NCI-H2029 treated with DMSO at 0.1 percent for 48 hours (cell line): Measurements from ENCODE around the gene SORBS2.
"Not testable (repeated sequence)": the region's sequence is repeated elsewhere in the genome, so short reads cannot be mapped to it uniquely, and the experiment has no call there.

Experiments
- DNase-seq: peaks from one replicate; lab custom pipeline; 2025; lab: John Stamatoyannopoulos, UW

The SORBS2 gene

GRCh38 chr4:185736882-185737281 lies 75.1 kb downstream of the SORBS2 start:
- no peak for DNase-seq

DNA sequence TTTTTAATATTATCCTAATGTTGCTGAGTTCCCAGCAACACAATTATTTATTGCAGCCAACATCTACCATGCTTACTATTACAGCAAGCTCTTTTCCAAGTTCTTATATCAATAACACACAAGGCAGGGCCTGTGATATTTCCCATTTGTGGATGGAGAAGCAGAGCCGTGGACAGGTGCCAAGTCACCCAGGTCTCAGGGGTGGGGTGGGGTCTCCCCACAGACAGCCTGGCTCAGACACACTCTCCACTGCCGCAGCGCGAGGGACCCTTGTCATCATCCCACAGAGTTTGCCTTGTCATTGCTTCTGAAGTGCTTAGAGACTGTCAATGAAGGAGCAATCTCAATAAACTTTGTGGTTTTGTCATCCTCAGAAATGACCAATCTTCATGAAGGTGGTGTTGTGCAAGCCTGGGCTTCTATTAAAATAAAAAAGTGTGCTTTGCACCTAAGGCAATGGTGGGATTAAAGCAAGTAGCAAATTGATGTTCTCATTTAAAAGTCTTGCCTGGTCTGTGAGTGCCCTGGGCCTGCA lies 76.1 kb downstream of the SORBS2 start:
- no peak for DNase-seq

GRCh38 chr4:185734930-185735329 lies 77.1 kb downstream of the SORBS2 start:
- no peak for DNase-seq

- DNase-seq = no peak
Measured at GRCh38 chr4:185734214-185734613, 77.8 kb downstream of the SORBS2 start.

DNA sequence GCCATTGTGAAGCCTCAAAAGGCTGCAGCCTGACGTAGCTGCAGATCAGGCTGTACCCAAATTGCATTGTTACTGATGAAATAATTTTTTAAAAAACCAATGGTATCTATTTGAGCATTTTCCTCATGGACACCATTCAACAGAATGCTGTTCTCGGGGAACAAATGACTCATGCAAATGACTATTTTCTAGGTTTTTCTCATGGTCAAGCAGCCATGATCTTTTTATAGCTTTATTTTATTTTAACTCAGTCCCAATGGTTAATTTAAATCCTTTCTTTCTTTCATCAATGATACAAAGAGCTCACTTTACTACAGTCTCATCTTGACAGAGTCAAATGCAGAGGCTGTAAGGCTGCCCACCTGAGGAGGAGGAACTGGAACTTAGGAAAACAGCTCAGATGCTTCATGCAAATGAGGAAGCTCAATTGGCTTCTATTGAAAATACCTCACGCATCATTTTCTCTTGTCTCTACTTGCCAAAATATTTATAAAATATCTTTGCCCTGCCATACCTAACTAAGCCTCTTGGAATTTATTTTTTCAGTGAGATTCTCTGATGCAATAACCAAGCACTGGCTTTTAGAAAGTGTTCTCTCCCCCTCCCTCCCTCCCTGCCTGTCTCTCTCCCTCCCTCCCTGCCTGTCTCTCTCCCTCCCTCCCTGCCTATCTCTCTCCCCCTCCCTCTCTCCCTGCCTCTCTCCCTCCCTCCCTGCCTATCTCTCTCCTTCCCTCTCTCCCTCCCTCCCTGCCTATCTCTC lies 81.0 kb downstream of the SORBS2 start:
- DNase-seq = no peak

DNA sequence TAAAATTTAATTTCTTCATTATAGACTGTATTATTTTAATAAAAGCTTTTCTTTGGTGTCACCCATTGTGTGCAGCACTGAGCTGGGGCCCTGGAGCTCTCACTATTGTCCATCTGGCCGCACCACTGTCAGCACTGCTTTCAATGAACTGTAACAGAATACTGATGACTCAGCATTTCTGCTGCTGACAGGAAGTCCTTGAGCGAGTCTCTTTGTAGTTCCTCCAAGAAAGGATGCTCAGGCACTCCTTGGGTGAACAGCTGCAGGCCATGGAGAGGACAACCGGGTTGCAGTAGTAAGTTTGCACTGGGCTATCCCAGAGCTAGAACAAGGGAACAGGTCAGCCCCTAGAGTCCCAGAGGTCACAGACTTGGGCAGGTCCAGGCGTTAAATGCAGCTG lies 81.6 kb downstream of the SORBS2 start:
- DNase-seq = no peak

DNA sequence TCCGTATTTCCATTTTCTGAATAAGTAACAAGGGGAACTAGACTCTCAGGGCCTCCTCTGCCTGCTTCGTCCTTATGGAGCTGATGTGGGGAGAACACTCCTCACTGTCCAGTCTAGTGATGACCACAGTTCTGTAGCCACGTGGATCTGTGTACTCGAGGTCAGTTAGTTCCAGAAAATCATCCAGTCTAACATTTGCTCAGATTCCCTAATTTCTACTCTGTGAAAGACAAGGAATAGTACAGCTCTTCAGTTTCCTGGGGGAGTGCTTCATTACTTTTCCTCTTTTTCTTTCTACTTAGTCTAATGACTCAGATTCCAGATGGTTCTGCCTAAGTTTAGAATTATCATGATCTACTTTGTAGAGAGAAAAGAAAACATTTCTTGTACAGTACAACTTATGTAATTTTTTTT lies 82.6 kb downstream of the SORBS2 start:
- DNase-seq = no peak

DNA sequence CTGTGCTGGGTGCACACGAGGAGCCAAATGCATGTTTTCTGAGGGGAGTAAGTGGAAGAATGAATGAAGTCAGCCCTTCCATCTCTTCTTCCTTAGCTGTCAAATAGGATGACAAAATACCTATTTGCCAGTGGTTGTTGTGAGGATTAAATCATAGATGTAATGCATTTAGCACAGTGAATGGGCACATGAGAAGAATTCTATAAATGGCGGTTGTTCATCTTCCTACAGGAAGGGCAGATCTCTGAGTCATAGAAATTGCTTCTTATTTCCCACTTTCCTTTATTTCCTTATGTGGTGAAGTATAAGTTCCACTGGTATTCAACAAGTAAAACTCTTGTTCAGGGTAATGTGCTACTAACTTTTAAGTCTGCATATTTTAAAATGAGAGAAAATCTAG lies 83.1 kb downstream of the SORBS2 start:
- no peak for DNase-seq

DNA sequence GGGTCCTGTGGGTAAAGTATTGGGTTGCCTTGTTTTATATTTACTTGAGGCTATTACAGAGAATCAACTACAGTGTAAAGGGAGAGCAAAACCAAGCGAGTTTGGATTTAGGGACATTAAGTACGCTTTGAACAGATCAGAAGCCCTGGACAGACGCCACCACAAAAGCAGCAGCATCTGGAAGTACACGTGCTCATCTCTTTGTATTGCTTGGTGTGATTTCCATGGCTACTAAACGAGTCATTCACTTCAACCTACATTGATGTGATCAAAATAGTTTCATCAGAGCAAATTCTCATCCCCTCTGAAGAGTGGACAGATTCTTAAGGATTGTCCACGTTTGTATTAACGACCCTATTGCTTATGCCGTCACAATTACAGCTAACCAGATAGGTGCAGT lies 85.1 kb downstream of the SORBS2 start:
- no peak for DNase-seq

GRCh38 chr4:185723631-185724260 lies 88.2 kb downstream of the SORBS2 start:
- no peak for DNase-seq

DNA sequence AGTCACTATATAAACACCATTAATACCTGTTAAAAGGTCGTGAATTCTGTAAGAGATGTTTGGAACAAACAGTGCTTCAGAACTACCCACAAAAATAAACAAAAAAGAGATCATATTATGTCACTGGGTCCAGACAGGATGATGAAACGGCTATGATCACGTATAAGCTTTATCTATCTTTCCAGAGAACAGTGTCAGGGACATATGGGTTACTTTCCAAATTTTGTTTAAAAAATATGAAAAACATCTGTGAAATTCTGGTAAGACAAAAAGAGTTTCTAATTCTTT lies 90.0 kb downstream of the SORBS2 start:
- peak; percentile 32 for DNase-seq

GRCh38 chr4:185721190-185722028 lies 90.6 kb downstream of the SORBS2 start:
- DNase-seq = no peak

GRCh38 chr4:185719500-185719858 lies 92.5 kb downstream of the SORBS2 start:
- no peak for DNase-seq

- no peak for DNase-seq
Measured at GRCh38 chr4:185718578-185719499, 93.2 kb downstream of the SORBS2 start.

DNA sequence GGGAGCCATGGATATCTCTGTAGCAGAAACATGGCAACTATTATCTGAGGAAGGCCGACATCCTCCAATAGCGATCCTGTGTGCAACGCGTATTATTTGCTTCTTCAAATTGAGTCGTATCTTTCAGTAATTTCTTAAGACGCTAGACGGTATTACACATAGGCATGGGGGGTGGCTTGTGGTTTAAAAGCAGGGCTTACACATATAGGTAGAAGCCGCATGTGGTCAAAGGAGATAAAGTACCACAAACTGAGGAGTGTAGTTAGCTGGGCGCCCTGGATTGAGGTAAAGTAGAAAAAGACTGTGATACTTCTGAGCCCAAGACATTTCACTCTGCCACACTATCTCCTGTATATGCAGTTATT lies 94.6 kb downstream of the SORBS2 start:
- DNase-seq = no peak

- DNase-seq = no peak
Measured at GRCh38 chr4:185716577-185717376, 95.2 kb downstream of the SORBS2 start.

DNA sequence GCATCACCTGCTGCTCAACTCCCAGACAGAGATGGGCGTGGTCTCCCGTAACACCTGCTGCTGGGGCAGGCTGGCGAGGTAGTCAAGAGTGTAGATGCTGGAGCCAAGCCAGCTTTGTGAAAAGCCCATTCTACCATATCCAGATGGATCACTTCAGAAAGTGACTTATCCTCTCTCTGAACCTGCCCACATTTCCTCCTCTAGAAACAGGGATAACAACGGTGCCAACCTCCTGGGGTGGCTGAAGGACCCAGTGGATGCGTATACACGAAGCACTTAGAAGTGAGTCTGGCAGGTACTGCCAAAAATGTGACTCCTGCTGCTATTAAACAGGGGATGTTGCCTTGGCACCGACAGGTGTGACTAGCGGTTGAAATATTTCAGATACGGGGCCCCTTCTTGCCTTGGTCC lies 95.8 kb downstream of the SORBS2 start:
- peak; percentile 92 for DNase-seq

DNA sequence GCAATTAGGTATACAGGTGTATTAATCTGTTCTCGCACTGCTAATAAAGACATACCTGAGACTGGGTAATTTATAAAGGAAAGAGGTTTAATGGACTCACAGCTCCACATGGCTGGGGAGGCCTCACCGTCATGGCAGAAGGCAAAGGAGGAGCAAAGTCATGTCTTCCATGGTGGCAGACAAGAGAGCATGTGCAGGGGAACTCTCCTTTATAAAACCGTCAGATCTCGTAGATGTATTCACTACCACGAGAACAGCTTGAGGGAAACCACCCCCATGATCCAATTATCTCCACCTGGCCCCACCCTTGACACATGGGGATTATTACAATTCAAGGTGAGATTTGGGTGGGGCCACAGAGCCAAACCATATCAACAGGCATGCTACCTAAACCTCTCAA lies 97.5 kb downstream of the SORBS2 start:
- DNase-seq = not testable (repeated sequence)

- no peak for DNase-seq
Measured at GRCh38 chr4:185713731-185714130, 98.3 kb downstream of the SORBS2 start.

GRCh38 chr4:185713272-185713671 lies 98.7 kb downstream of the SORBS2 start:
- DNase-seq = no peak
